ENCODE results near the gene PHTF2.

PHTF2 gene

DNA sequence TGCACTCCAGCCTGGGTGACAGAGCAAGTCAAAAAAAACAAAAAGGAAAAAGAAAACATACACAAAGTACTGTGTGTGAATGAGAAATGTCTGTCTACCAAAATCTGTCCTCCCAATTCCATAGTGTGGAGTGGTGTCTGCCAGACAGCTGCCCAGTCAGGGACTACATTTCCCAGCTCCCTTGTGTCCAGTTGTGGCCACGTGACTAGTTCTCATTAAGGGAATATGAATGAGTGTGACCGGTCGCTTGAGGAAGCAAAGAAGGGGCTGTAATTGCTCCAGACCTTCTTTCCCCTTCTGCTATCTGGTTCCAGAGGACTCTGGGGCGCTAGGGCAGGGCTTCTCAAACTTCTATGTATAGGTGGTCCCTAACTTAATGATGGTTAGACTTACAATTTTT is 204.1 kb downstream of the PHTF2 start:
- no peak for DNase-seq

- no peak for DNase-seq
Measured at GRCh38 chr7:78006063-78006755, 207.6 kb downstream of the PHTF2 start.

Data from NCI-H2107 (cell line).